NCI-H1092 (cell line): ENCODE measurements around the gene TMEM212.

Experiments used
- DNase-seq: peaks from one replicate; lab custom pipeline; 2025; lab: John Stamatoyannopoulos, UW

Gene TMEM212

DNA sequence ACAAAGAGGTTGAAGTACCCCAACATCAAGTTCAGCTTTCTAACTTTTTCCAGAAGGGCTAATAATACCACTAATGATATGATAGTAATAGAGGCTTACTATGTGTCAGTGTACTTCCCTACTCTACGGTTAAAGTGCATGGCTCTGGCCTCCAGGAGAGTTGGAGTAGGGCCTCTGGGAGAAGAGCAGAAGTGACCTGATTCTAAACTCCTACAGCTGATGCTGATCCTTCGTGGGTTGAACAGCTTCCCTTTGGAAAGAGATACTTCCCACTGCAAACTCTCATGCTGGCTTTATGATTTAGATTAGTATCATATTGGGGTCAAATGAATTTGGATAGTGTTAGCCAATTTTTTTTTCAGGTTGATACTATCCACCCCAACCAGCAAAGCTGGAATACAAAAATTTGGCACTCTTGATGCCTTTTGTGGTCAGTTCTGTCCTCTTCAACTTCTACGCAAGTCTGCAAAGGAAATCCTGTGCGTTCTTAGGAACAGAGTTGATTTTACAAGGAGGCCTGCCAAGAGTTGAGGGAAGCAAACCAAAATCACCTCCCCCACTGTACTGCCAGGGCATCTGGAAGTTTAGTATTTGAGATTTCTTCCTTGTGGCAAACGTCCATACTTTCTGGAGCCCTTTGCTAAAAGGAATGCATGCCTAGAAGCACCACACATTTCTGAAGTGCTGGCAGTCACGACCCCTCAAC, 17.8 kb downstream of the TMEM212 start:
- DNase-seq = no peak

DNA sequence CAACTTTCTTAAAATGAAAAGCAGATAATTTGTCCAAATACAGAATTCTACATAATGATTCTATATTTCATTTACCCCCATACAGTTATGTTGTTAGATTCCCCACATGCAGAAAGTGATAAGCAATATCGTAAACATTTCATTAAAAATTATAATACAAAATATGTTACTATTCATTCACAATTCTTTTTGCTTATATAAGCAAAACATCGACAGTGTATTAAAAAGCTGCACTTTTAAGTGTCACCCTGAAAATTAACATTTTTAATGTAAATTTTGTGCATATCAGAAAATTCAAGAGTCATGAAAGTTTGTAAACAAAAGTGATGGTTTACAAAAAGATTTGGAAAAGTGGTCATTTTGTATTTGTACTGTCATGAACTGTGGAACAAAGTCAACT, 19.2 kb downstream of the TMEM212 start:
- no peak for DNase-seq

DNA sequence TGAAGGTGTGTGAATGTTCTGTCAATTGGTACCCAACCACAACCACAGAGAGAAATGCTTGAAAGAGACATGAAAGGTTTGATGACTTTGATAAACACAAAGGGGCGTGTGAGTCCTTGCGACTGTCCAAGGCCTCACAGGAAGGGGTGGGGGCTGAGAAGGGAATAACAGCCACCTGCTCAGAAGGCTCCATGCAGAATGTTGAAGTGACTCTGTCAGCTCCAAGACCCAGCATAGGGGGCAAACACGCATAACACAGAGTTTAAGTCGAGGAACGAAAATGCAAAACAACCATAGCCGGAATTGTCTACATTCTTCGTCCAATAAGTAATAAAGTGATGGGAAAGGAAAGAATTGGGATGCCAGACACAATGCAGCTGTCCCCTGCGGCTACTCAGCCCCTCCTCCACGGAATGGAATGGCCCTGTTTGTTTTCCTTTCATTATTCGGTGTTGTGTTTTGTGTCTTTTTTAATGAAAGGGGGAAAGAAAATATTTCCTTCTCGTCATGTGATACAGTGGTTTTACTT, 19.9 kb downstream of the TMEM212 start:
- DNase-seq = no peak

GRCh38 chr3:171863920-171864319, 20.8 kb downstream of the TMEM212 start:
- DNase-seq = no peak

GRCh38 chr3:171865191-171865865, 22.2 kb downstream of the TMEM212 start:
- DNase-seq = no peak

DNA sequence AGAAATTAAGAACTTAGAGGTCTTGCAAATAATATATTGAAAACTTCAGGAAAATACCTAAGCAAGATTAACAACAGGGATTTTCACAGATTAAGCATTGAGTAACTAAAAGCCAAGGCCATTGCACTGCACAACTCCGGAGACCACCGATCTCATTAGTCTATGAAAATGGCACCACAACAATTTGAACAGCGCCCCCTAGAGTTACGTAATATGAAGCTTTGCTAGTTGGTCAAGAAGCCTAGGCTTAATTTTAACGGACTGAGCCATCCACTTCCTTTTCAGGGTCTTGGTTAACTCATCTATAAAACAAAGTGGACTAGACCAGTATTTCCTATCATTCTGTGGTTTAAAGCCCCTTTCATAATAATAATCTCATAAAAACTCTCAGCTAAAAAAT, 24.8 kb downstream of the TMEM212 start:
- DNase-seq = no peak

DNA sequence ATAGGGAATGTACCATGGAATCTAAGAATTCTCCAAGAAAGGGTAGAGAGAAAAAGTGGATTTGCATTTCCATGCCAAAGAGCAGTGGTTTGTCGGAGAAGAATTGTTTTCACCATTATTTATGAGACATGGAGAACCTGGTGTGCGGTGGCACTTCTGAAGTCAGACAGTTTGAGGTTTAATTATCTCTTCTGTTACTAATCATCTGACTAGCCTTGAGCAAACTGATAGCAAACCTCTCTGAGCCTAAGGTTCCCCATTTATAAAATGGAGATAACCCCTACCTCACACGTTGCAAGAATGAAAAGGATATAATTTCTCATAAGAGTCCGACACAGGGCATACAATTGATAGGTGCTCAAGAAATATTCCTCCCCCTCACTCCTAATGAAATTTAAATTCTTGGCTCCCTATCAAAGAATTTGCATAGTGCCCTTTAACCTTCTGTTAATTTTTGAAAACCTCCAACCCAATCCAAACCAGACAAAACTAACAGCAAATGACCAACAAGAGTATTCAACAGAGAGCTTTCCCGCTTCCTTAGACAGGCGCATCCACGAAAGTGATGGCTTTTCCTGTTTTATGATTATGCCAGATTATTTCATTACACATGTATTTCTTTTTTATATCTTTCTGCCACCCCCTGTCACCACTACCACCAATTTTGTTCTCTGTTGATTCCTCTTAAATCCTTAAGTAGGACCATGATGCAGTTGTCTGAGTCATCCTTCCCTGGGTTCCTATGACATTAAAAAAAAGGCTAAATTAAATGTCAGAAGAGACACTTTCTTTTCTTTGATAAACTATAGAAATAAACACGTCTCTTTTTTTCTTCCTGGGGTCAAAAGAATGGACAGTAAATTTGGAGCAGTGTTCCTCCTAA, 28.5 kb downstream of the TMEM212 start:
- no peak for DNase-seq

GRCh38 chr3:171873580-171873979, 30.4 kb downstream of the TMEM212 start:
- DNase-seq = no peak

DNA sequence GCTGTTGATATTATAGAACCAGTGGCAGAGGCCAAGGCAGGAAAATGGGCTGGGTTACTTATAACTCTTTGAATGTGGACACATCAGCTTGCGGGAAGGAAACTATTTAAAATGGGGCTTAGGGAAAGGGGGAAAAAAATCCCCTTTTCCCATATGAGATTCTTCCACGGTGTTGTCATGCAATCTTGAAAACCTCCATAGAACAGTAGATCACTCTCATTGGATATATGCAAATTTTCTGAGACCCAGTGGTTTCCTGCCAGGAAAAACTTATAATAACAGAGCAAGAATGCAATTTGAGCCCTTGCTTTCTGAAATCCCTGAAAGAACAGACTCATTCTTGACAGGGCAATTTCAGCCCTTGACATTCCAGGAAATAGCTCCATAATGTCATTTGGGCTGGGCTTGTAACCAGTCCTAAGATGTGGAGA, 31.1 kb downstream of the TMEM212 start:
- no peak for DNase-seq

GRCh38 chr3:171874879-171875278, 31.7 kb downstream of the TMEM212 start:
- no peak for DNase-seq

GRCh38 chr3:171875923-171876412, 32.8 kb downstream of the TMEM212 start:
- DNase-seq = no peak

- DNase-seq = no peak
These were observed 33.6 kb downstream of the TMEM212 start for GRCh38 chr3:171876680-171877147.

- no peak for DNase-seq
These were observed 35.5 kb downstream of the TMEM212 start for GRCh38 chr3:171878461-171879225.

DNA sequence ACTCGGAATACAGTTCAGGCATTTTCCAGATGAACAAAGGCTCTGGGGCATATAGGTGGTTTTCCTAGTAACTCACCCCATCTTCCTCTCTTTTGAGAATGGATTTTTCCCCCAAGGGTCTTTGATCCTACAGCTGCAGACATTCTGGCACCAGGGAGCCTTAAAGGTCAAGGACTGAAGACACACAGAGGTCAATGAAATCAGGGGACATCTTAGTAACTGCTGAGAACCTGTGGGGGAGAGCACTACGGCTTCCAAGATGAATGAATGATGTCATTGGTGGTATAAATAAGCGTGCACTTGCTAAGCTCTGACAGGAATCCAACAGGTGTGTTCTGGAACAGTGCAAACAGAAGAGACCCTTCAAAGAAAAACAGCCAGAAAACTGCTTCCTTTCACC, 36.3 kb downstream of the TMEM212 start:
- no peak for DNase-seq

DNA sequence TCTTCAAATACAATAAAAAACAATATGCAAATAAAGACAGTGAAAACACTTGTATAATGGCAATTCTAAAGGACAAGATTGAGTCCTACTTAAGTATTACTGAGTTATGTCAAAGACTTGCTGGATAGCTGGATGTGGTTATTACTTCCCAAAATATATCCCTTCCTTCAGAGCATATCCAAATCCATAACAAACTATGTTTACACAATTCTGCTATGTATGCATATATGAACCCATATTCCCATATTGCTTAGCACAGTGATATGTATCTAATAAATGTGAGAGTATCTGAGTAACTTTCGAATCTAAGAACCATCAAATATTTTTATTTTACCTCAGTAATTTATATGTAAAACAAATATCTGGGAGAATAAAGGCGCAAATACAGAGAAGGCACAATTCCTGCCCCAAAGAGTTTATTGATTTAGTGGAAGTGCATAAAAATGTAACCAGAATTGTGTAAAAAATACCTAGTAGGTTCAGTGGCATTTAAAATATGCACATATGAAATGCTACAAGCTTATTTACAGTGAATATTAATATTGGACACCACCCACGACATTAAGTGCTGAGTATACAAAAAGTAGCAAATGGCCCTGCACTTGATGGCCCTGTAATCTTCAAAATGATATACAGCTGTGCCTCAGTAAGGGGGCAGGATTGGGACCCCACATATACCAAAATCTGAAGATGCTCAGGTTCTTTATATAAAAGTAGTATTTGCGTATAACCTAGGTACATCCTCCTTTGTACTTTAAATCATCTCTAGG, 37.1 kb downstream of the TMEM212 start:
- no peak for DNase-seq

- DNase-seq = no peak
These were observed 38.1 kb downstream of the TMEM212 start for GRCh38 chr3:171881251-171881650.

GRCh38 chr3:171883257-171883892, 40.2 kb downstream of the TMEM212 start:
- no peak for DNase-seq

DNA sequence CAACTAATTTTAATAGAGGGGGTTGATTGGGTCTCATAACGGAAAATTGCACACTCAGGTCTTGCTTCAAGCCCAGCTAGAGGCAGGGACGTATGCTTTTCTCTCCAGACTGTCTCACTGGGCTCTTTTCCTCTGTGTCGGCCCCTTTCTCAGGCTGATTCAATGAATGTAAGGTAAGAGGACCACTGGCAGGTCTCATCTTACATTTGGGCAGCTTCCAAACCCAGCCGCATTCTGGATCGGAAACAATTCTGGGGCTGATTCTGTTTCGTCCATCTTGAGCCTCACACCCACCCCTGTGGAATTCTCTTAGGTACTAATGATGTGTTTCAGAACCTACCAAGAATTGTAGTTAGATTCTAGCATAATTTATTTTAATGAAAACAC, 40.7 kb downstream of the TMEM212 start:
- DNase-seq = no peak

DNA sequence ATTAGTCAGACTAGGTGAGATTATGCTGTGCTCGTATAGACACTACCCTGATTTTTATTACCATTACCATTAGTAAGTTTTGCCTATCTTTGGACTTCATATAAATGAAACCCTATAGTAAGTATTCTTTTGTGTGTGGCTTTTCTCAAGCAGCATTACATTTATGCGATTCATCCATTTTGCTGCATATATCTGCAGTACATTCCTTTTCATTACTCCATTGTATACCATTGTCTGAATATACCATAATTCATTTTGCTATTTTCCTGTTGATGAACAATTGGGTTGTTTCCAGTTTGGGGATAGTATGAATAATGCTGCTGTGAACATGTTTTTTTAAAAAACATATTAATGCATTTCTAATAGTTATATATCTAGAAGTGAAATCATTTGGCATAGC, 45.3 kb downstream of the TMEM212 start:
- no peak for DNase-seq

- DNase-seq = no peak
These were observed 47.2 kb downstream of the TMEM212 start for GRCh38 chr3:171890398-171890797.
